Gastroesophageal sphincter (tissue), 4 donors: ENCODE results near the gene SLC7A6OS. TPM values are rescaled to one million over a fixed set of nuclear protein-coding genes. Genes with fewer than 3 reads are reported as not detected.

Experiments
- ATAC-seq: fragments of 150-250 bp; one replicate; pipeline ENCODE4 v1.9.1; 2016; ENCODE audit warnings: mild to moderate bottlenecking, moderate library complexity
- H3K27ac ChIP-seq, 4 donors: fragments of 200-600 bp; sonication (generic) in 3 of 4; 1 replicate in 3 of 4; 2 replicates in 1 of 4; pipeline ENCODE4 v1.5.1; 2016 to 2019
- H3K27me3 ChIP-seq: fragments of 200-600 bp; sonication (generic); one replicate; pipeline ENCODE4 v1.5.1; 2019
- H3K36me3 ChIP-seq, 2 donors: fragments of 200-600 bp; sonication (generic); one replicate each; pipeline ENCODE4 v1.5.1; 2019; ENCODE audit warnings: control low read depth in 1 of 2
- H3K4me1 ChIP-seq, 3 donors: fragments of 200-600 bp; sonication (generic); 1 replicate in 2 of 3; 2 replicates in 1 of 3; pipeline ENCODE4 v1.5.1; 2016 to 2019; ENCODE audit warnings: control low read depth in 2 of 3
- H3K4me3 ChIP-seq, 2 donors: fragments of 200-600 bp; sonication (generic); one replicate each; pipeline ENCODE4 v1.5.1; 2019; ENCODE audit warnings: mild to moderate bottlenecking in 1 of 2, moderate library complexity in 1 of 2
- H3K9me3 ChIP-seq, 3 donors: fragments of 200-600 bp; sonication (generic); one replicate each; pipeline ENCODE4 v1.5.1; 2017 to 2019; ENCODE audit warnings: control low read depth in 2 of 3
- CTCF ChIP-seq, 4 experiments: fragments of 200-600 bp in 2 of 4; fragments of 450-650 bp in 2 of 4; sonication (generic) in 1 of 4; IDR thresholded peaks; one replicate each; pipeline ENCODE4 v1.5.1; 2017 to 2019; ENCODE audit warnings: antibody characterized with exemption in 4 of 4, mild to moderate bottlenecking in 2 of 4, moderate library complexity in 2 of 4
- EP300 ChIP-seq: sonication (generic); formaldehyde crosslinking; IDR thresholded peaks from one replicate; pipeline ENCODE4 v1.6.1; 2017; ENCODE audit warnings: antibody characterized with exemption, mild to moderate bottlenecking
- POLR2A ChIP-seq, 2 donors: fragments of 450-650 bp; IDR thresholded peaks; one replicate each; pipeline ENCODE4 v1.6.1; 2017; ENCODE audit warnings: antibody characterized with exemption in 2 of 2, mild to moderate bottlenecking in 2 of 2, moderate library complexity in 1 of 2
- POLR2AphosphoS5 ChIP-seq: sonication (generic); formaldehyde crosslinking; IDR thresholded peaks from one replicate; pipeline ENCODE4 v1.6.1; 2017; ENCODE audit warnings: antibody characterized with exemption
- WGBS, 2 donors: methylation state at CpG; one replicate each; pipeline ENCODE4 v1.1.5; 2018; ENCODE audit warnings: low coverage in 1 of 2; 5-methylcytosine and 5-hydroxymethylcytosine counted together
- total RNA-seq, 4 donors: library from RNA; depleted of rRNA; stranded (reverse); fragments of >200 nt; gene quantifications; one replicate each; pipeline ENCODE4 v1.1.0, GENCODE V29; 2016

The SLC7A6OS gene
- total RNA-seq, 4 donors from 2014 or later = 10.4 to 18.2 (median 11.2) TPM

- H3K9me3 ChIP-seq = no peaks in the 10 kb centered on the region
- peaks cover 0 to 94% of the 10 kb centered on the region in 2 donors for H3K36me3 ChIP-seq
- no peak overlapping the region for H3K4me3 ChIP-seq
- ATAC-seq = no peak
- WGBS, 2 donors = 89 to 93% methylated on average over 3 to 13 of the region's 16 CpGs
- H3K27ac ChIP-seq = no peak overlapping the region
- peaks cover 0 to 1% (median 0%) of the 10 kb centered on the region in 3 donors for H3K4me1 ChIP-seq
- TF ChIP-seq EP300 (no peak), POLR2A (IDR thresholded peaks at IDR 0.05) (no peak), CTCF (IDR thresholded peaks at IDR 0.05) (no peak), POLR2AphosphoS5 (no peak)
- no peaks in the 10 kb centered on the region for H3K27me3 ChIP-seq
Observed at GRCh38 chr16:68338326-68339119, 27.8 kb upstream of the SLC7A6OS start.

- peaks cover 0 to 79% of the 10 kb centered on the region in 2 donors for H3K36me3 ChIP-seq
- no peak overlapping the region for H3K4me3 ChIP-seq
- ATAC-seq = peak; percentile 35
- no peak for TF ChIP-seq POLR2AphosphoS5
- no peak for TF ChIP-seq EP300
- TF ChIP-seq CTCF (IDR thresholded peaks at IDR 0.05) = no peak
- TF ChIP-seq POLR2A (IDR thresholded peaks at IDR 0.05) = no peak
- 82 to 84% methylated on average over 4 to 5 of the region's 5 CpGs for WGBS, 2 donors
- no peaks in the 10 kb centered on the region for H3K9me3 ChIP-seq
- H3K27ac ChIP-seq = no peak overlapping the region
- H3K27me3 ChIP-seq = no peaks in the 10 kb centered on the region
- peaks cover 0 to 18% (median 0%) of the 10 kb centered on the region in 3 donors for H3K4me1 ChIP-seq
Observed at GRCh38 chr16:68335175-68335574, 24.4 kb upstream of the SLC7A6OS start.

- H3K4me1 ChIP-seq = peaks cover 0 to 18% (median 0%) of the 10 kb centered on the region in 3 donors
- H3K36me3 ChIP-seq = peaks cover 0 to 65% of the 10 kb centered on the region in 2 donors
- WGBS, 2 donors = 56 to 60% methylated on average over 3 to 7 of the region's 7 CpGs
- H3K27ac ChIP-seq = peak overlapping the region in 3 of 4 donors; percentile 29 to 46 (median 41)
- peak; percentile 30 for ATAC-seq
- no peak overlapping the region for H3K4me3 ChIP-seq
- TF ChIP-seq EP300 = no peak
- no peak for TF ChIP-seq CTCF (IDR thresholded peaks at IDR 0.05)
- TF ChIP-seq POLR2A (IDR thresholded peaks at IDR 0.05) = no peak
- TF ChIP-seq POLR2AphosphoS5 = no peak
- H3K9me3 ChIP-seq = no peaks in the 10 kb centered on the region
- no peaks in the 10 kb centered on the region for H3K27me3 ChIP-seq
Observed at GRCh38 chr16:68332411-68333121, 21.8 kb upstream of the SLC7A6OS start.

GRCh38 chr16:68331879-68332410 lies 21.2 kb upstream of the SLC7A6OS start:
- peak overlapping the region in 3 of 4 donors; percentile 29 to 46 (median 41) for H3K27ac ChIP-seq
- no peak for ATAC-seq
- H3K27me3 ChIP-seq = no peaks in the 10 kb centered on the region
- H3K9me3 ChIP-seq = no peaks in the 10 kb centered on the region
- TF ChIP-seq POLR2A (IDR thresholded peaks at IDR 0.05) (no peak), EP300 (no peak), POLR2AphosphoS5 (no peak), CTCF (IDR thresholded peaks at IDR 0.05) (no peak)
- WGBS, 2 donors = 11 to 18% methylated on average over 2 to 4 of the region's 4 CpGs
- peaks cover 0 to 18% (median 0%) of the 10 kb centered on the region in 3 donors for H3K4me1 ChIP-seq
- peaks cover 0 to 64% of the 10 kb centered on the region in 2 donors for H3K36me3 ChIP-seq
- H3K4me3 ChIP-seq = no peak overlapping the region
